HG03575 (cell line): ENCODE measurements around the gene SH2D5.
"Not testable (repeated sequence)": the region's sequence is repeated elsewhere in the genome, so short reads cannot be mapped to it uniquely, and the experiment has no call there.

ENCODE experiments used
- ATAC-seq: cut with Tn5 transposase; IDR thresholded peaks from one replicate; pipeline ENCODE4 v1.9.1; 2021; ENCODE audit not compliant: unreplicated experiment, insufficient number of reproducible peaks, low FRiP score; ENCODE audit errors: extremely low read depth

Gene SH2D5

GRCh38 chr1:20729155-20729931 lies 3.2 kb downstream of the SH2D5 start:
- ATAC-seq = no peak

DNA sequence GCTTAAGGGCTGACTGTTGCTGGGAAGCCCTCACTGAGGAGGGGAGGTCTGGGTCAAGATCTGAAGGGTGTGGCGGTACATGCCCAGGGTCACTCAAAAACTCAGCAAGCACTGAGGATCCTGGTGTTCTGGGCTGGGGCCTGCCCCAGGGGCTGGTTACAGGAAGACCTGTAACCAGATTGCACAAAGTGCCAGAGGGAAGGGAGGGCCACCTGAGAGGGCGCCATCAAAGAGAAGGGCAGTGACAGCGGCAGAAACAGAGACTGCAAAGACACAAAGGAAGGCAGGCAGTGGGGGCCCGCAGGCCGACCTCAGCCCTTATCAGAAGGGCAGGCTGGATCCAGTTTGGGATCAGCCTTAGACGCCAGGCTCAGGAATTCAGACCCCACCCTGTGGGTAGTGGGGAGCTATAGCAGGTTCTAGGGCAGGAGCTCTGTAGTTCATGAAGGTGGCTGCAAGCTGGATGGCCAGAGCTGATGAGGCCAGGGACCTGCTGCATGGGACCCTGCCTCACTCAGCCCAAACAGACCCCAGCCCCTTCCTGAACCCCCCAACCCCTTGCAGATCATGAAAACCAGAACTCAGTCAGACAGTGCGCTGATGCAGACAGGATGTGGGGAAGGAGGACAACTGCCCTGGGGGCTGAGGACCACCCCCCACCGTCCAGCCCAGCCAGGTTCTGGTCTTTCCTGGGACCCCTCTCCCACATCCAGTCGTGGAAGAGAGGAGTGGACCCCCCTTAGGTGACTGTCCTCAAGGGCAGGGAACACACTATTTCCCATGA lies 3.9 kb downstream of the SH2D5 start:
- no peak for ATAC-seq

DNA sequence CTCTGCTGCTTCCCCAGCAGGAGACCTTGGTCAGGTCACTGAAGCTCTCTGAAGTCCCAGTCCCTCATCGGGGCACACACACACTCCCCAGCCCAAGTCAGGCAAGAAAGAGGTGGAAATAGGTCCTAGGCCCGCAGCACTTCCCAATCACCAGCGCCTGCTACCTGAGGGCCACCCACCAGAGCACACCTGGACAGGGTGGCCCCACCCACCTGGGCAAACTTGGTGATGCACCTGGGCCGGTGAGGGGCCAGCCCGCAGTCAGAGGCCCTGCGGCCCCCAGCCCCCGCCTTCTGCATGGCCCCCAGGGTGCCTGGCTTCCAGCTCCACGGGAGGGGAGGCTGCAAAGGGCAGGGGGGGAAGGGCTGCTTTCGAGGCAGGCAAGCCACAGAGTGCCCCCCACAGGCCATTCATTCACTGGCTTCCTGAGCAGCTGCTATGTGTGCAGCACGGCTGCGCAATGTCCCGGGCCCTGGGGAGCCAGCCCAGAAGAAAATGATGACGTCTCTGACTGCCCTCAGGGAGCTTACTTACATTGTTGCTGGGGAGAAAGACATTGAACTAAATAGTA lies 4.7 kb downstream of the SH2D5 start:
- ATAC-seq = no peak

DNA sequence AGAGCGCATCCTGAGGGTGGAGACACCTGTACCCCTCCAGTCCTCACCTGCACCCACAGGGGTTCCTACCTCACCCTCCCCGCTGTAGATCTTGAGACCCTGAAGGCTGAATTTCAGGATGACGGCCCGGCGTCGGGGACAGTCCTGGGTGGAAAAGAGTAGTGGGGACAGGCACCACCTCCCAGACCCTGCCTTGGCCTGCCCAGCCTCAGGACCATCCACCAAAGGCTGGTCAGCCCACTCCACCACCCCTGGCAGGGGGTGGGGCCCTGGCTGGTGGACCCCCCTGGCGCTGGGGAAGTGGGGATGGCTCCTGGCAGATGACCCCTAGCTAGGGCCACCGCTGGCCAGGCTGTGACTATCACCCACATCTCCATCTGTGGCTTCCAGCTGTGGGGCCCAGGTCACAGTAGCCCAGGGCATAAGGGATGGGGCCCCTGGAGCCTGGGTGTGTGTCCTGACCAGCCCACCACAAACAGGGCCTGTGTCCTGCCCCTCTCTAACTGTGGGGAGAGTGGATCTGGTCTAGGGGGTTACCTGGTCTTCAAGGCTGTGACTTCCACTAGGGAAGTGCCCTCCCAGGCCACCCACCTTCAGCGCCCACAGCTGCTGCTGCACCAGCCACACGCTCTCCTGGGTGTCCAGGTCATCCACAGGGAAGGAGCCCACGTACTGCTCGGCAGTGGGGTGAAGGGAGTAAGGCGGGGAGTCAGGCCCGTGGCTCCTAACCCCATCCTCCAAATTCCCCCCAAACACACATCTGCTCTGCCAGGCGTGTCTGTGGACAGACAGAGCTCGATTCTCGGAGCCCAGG lies 5.4 kb downstream of the SH2D5 start:
- no peak for ATAC-seq

DNA sequence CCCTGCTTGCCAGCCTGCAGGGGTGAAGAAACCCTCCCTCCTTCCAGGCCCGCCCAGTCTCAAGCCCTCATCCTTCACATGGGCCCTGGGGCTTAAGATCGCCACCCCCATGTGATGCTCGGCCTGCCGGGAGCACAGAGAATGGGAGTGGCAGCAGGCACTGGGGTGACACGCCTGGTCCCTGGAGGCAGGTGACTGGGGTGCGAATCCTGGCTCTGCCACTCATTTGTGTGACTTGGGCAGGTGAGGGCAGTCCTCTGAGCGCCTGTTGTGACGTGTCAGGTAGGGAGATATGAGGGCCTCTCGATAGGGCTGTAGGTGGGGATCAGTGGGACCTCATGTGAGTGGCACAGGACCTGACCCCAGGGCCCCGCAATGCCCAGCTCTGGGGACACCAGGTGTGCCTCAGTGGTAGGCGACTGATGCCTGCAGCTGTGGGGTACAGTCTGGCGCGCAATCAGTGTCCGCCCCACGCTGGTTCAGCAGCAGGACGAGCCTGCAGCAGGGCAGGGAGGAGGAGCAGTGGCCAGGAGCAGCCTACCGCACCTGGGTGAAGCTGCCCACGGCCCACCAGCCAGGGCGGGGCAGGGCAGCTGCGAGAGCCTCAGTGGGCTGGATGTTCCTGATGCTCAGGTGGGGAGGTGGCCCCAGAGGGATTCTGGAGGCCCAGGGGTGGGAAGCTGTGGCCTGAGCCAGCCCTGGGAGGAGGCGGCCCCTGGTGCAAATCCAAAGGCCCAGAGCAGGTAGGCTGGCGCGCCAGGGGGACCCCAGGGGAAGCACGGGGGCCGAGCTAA lies 6.2 kb downstream of the SH2D5 start:
- no peak for ATAC-seq

DNA sequence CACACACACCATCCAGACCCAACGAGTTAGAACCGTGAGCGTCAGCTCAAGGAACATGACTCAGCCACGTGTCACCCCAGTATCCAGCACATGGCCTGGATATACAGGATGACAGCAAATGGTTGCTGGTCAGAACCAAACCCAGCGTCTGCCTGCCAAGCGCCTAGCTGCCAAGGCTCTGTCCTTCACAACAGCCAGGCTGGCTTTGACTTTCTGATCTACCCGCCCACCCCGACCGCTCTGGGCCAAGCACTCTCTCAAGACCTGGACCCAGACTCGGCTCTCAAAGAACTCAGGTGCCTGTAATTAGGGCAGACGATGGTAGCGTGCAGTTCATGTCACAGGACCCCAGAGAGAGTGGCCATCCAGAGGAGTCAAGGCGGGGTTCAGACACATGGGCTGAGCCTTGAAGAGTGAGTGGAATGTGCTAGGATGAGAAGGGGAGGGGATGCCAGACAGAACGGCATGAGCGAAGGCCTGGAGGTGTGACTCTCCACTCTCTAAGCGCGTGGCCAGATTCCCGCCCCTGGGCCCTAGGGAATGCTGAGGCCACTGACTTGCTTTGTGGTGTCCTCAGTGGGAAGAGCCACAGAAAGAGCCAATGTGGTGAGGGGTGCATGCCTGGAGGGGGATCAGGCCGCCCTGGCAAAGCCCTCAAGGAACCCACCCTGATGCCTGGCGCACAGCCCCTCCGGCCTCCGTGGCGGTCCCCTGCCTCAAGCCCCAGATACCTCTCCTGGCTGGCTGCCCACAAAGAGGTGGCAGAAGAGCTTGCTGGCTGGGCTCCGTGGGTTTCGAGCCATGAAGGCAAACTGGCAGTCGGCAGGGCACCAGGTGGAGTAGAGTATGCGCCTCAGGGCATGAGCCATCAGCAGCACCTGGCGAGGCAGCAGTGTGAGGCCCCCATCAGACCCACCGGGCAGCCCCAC lies 7.0 kb downstream of the SH2D5 start:
- ATAC-seq = no peak

DNA sequence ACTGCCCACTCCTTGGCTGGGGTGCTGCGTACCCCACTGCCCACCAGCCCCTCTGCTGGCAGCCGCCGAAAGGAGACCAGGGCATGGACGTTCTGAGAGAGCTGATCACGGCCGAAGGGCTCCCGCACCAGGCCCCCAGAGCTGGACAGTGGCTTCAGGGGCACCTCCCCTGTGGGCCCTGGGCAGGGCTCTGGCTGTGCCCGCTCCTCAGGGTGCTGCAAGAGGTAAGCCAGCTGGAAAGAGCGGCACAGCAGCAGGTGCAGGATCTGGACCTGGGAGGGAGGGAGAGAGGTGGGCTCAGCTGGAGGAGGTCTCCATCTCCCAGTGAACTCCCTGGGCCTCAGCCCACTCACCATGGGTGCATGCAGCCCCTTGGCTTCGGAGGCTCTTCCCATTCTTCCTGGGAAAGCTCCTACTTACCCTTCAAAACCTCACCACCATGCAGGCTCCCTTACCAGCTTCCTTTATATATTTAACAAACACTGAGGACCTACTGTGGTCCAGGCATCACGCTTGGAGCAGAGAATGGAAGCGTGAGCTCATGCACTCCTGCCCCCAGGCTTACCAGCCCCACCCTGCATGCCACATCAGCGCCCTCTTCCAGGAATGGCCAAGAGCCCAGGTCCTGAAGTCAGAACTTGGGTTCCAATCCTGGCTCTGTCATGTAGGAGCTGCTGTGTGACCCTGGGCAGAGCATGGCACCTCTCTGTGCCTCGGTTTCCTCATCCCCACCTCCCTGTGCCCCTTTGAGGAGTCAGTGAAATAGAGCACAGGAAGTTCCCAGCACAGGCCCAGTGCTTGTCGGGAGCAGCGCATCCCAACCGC lies 7.9 kb downstream of the SH2D5 start:
- no peak for ATAC-seq

DNA sequence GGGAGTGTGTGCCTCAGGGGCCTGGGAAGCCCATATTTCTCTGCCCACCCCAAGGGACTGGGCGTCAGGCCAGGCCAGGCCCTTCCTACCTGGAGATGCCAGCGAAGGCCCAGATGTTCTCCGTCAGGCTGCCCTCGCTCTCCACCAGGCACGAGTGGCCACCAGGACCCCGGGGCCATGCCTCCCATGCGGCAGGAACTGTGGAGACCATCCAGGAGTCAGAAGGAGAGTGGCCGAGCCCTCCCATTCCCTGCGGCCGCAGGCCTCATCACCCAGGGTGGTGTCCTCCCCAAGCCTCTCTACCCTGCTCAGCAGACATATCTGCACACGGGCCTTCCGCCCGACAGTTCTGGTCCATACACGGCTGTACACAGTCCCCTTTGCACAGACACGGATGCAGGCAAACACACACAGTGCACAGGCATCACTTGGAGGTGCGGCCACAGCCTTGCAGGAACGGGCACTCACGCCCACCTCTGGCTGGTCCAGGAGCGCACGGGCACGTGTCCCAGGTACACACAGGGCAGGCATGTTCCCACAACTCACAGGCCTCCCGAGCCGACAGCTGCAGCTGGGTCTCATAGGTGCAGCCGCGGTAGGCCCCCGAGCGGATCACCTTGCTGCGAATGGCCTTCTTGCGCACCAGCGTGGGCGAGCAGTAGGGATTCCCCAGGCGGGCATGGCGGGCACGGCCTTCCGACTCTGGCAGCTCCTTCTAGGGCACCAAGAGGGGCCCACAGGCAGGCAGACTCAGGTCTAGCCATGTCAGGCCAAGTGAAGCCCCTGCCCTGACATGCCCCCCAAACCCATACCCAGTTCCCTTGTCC lies 8.8 kb downstream of the SH2D5 start:
- ATAC-seq = no peak

DNA sequence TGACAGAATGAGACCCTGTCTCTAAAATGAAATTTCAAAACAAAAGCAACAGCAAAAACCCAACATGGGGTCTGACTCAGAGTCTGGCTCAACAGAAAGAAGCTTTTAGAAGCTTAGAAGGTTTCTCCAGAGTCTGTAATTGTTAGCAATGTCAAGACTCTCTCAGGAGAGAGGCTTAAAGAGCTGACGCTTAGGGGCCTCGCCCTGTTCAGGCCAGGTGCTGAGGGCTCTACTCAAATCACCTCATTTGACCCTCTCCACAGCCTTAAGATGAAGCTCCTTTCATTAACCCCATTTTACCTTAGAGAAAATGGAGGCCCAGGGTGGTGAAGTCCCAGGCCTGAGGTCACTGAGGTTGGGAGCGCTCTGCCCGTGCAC lies 9.4 kb downstream of the SH2D5 start:
- ATAC-seq = no peak

DNA sequence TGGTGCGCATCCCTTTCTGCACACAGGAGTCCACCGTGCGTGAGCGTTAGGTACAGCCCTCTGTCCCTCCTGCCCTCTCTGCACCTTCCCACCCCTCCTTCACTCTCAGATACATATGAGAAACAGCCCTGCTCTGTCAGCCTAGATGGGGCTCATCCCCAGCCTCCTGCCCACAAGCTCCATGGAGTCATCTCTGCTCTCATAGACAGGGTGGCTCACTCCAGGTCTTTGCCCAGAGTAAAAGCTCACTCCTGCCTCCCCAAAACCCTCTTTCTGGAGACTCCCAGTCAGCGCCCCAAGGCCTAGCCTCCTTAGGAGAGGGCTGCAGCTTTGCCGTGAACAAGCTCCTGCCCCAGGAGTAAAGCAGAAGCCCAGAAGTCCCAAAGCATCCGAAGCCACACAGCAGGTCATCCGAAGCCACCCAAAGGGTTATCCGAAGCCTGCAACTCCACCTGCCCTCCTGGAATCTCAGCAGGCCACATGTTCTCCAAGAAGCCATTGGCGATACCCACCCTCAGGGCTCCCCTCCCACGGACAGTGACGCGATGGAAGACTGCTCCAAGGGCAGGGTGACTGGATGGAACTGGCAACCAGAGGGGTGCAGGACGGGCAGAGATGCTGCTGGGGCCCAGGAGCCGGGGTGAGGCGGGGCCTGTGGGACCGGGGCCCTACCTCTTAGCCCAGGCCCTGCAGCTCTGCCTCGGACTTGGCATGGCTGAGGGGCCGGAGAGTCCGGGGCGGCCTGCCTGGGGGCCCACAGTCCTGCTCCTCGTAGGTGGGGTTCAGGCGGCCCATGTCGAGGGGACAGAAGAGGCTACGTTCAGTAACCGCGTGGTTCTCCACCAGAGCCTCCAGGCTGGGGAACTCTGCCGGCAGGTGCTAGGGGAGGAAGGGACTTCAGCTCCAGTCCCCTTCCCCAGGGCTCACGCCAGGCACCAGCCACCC lies 11.1 kb downstream of the SH2D5 start:
- ATAC-seq = no peak

DNA sequence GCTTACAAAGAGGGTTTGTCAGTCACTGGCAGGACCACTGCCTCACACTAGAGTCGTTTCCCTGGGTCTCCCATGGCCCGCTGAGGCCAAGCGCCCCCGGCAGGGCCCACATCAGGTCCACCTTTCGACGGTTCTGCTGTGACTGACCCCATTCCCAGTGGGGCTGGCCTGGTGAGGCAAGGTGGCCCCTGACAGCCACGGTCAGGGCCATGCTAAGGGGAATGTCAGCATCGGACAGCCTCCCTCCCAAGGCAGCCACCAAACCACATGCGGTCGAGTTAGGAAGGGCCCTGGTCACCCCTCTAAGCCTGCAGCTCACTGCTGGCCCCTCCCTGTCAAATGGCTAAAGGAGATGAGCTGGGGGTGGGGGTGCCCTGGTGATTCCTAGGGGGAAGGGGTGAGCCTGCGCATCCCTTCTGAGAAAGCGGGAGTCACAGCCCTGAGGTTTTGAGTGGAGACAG lies 11.8 kb downstream of the SH2D5 start:
- ATAC-seq = no peak

DNA sequence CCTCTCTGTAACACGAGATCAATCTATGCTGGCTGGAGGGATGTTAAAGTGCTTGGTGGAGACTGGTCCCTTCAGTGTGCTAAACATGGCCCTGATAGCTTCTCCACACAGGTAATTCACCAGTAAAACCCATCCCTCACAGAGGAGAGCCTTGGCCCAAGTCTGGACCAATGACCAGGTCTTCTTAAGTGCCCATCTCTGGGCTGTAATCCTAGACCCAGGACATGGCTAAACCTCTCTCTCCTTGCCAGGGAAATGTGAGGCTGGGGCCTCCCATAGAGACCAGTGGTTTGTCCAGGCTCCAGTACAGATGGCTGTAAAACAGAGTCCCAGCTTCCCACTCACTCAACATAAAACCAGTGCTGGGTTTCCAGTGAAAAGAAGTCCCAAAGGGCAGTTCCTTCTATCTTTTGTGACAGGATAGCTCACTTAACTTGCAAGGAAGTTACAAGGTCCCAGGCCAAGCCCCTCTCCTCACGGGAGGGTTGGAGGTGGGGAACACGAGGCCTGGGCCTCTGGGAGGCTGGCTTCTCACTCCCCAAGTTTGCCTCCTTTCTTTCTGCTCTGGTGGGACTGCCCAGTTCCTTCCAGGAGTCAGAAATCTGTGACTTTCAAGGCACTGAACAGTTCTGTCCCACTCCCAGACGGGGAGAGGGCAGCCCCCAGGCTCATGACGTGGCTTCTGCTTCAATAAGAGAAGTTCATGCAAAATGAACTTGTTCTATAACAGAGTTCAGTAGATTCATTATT lies 12.5 kb downstream of the SH2D5 start:
- ATAC-seq = no peak

DNA sequence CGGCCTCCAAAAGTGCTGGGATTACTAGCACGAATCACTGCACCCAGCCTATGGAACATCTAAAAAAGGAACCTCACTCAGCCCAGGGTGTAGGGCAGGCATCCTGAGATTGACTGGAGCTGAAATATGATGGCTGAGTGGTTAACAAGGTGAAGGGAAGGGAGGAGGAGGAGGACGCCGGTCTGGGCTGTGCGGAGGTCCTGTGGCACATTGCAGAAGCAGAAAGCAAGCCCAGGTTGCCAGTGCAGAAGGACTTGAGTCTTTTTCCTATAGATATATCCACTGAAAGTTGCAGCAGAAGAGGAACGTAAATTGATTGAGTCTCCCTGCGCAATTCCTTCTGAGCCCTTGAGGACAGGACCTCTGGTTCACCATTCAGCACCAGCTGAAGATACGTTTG lies 13.2 kb downstream of the SH2D5 start:
- ATAC-seq = no peak

DNA sequence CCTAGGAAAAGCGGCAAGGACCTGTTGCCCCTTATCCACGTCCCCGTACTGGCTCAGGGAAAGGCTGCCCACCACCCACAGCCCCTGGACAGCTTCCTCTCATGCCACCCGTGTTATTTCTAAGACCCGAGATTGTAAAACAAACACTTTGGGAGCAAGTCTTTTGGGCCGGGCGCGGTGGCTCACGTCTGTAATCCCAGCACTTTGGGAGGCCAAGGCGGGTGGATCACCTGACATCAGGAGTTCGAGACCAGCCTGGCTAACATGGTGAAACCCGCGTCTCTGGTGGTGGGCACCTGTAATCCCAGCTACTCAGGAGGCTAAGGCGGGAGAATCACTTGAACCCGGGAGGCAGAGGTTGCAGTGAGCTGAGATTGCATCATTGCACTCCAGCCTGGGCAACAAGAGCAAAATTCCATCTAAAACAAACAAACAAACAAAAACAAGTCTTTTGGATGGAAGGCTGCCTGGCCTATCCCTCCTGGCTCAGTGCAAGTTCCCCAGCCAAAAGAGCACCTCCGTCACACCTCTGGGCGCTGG lies 14.1 kb downstream of the SH2D5 start:
- not testable (repeated sequence) for ATAC-seq
